ENCODE results near the gene LDOC1. TPM values are rescaled to one million over a fixed set of nuclear protein-coding genes. Genes with fewer than 3 reads are reported as not detected.

The LDOC1 gene
- total and polyA plus RNA-seq, 2 of the 4 experiments (the other 2 are of a cell fraction) = 5.4 to 52.1 TPM

- Histone ChIP-seq H3K18ac (ENCODE audit: low read depth, low read length) (no peak overlapping the region), H4K8ac (ENCODE audit: low read depth in 2 of 2, low read length in 2 of 2) (no peak overlapping the region), H3K4me1 (ENCODE audit: control insufficient read depth, insufficient read depth, low read length) (no peaks in the 10 kb centered on the region), H2BK15ac (ENCODE audit: low read depth, low read length) (no peak overlapping the region), H3K79me1 (ENCODE audit: low read depth in 1 of 2, low read length in 2 of 2) (no peaks in the 10 kb centered on the region), H2AK9ac (replicated peaks; ENCODE audit: low read depth, low read length, poor library complexity) (no peak overlapping the region), H3K4me2 (ENCODE audit: low read depth, low read length) (no peak overlapping the region), H2BK120ac (ENCODE audit: low read depth, low read length) (no peak overlapping the region), H3K27ac (ENCODE audit: insufficient read depth, low read length) (no peak overlapping the region), H2AK5ac (ENCODE audit: low read depth, low read length) (no peak overlapping the region), H3K9me1 (ENCODE audit: insufficient read depth, low read length) (no peaks in the 10 kb centered on the region), H3K4ac (ENCODE audit: low read depth, low read length) (no peak overlapping the region), H3K4me3 (ENCODE audit: insufficient read depth, low read depth, low read length) (no peak overlapping the region), H3K9ac (ENCODE audit: low read depth, low read length) (no peak overlapping the region), H3K36me3 (ENCODE audit: control insufficient read depth, insufficient read depth, low read length) (no peaks in the 10 kb centered on the region), H2AFZ (replicated peaks; ENCODE audit: low read length, poor library complexity) (no peak overlapping the region), H4K20me1 (ENCODE audit: insufficient read depth, low read length) (no peaks in the 10 kb centered on the region), H3K56ac (ENCODE audit: extremely low read depth, insufficient read depth, low read length) (no peak overlapping the region), H3K23ac (ENCODE audit: low read depth, low read length) (no peak overlapping the region), H3K14ac (replicated peaks; ENCODE audit: low read depth, low read length) (no peak overlapping the region), H2BK20ac (ENCODE audit: low read depth, low read length) (no peak overlapping the region), H3K9me3 (ENCODE audit: control insufficient read depth, insufficient read depth, low read length) (no peaks in the 10 kb centered on the region), H4K5ac (ENCODE audit: low read depth, low read length) (no peak overlapping the region), H2BK5ac (ENCODE audit: low read depth, low read length, poor library complexity, severe bottlenecking) (no peak overlapping the region), H3K27me3 (ENCODE audit: control insufficient read depth, insufficient read depth, low read length) (no peaks in the 10 kb centered on the region), H4K91ac (ENCODE audit: insufficient read depth, low read depth, low read length) (no peak overlapping the region)
- CTCF ChIA-PET = no interaction called here
- no peak for DNase-seq
- dilution Hi-C loops (cut with HindIII; ENCODE audit: low sequenced_read_pairs, unreplicated experiment) (no loop called here), in situ Hi-C loops (cut with MboI; ENCODE audit: low sequenced_read_pairs) (loop anchor here (25.0 kb wide), 1 partner anchor 181 kb away; no protein-coding TSS in a partner anchor), intact Hi-C loops (cut with micrococcal nuclease) (no loop called here)
- ATAC-seq (ENCODE audit: low read depth) = no peak
- BruUV-seq (replicated peaks) = no TSS peak
- WGBS, 2 experiments (ENCODE audit: extremely low coverage in 2 of 2, insufficient read length in 1 of 2) = no CpG with 5 or more reads among the region's 3 CpGs
- POLR2A ChIA-PET (ENCODE audit: unreplicated experiment) = no interaction called here
- TF ChIP-seq POLR2A (IDR thresholded peaks at IDR 0.05; ENCODE audit: low read depth, low read length) (no peak), ELK1 (IDR thresholded peaks at IDR 0.05; ENCODE audit: borderline replicate concordance, low read depth, low read length) (no peak), MXI1 (IDR thresholded peaks at IDR 0.05; ENCODE audit: borderline replicate concordance, low read depth, low read length) (no peak), MAFK (IDR thresholded peaks at IDR 0.05; ENCODE audit: low read depth, low read length) (no peak), CEBPB (IDR thresholded peaks at IDR 0.05; ENCODE audit: low read depth, low read length) (no peak), MAZ (IDR thresholded peaks at IDR 0.05; ENCODE audit: borderline replicate concordance, low read depth, low read length) (no peak), NFE2L2 (IDR thresholded peaks at IDR 0.05; ENCODE audit: low read depth, low read length) (no peak), CHD1 (IDR thresholded peaks at IDR 0.05; ENCODE audit: low read depth, low read length) (no peak), FOS (IDR thresholded peaks at IDR 0.05; ENCODE audit: low read depth, low read length) (no peak), RAD21 (IDR thresholded peaks at IDR 0.05; ENCODE audit: low read length) (no peak), RCOR1 (IDR thresholded peaks at IDR 0.05; ENCODE audit: insufficient replicate concordance, low read length) (no peak), RFX5 (IDR thresholded peaks at IDR 0.05; ENCODE audit: low read depth, low read length) (no peak), SMC3 (IDR thresholded peaks at IDR 0.05; ENCODE audit: low read depth, low read length) (no peak), BHLHE40 (IDR thresholded peaks at IDR 0.05; ENCODE audit: low read depth, low read length) (no peak)
- TF ChIP-seq, protein P1, sequence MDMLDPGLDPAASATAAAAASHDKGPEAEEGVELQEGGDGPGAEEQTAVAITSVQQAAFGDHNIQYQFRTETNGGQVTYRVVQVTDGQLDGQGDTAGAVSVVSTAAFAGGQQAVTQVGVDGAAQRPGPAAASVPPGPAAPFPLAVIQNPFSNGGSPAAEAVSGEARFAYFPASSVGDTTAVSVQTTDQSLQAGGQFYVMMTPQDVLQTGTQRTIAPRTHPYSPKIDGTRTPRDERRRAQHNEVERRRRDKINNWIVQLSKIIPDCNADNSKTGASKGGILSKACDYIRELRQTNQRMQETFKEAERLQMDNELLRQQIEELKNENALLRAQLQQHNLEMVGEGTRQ (IDR thresholded peaks at IDR 0.05; ENCODE audit: low read depth, low read length) = no peak
- TF ChIP-seq, protein P2, sequence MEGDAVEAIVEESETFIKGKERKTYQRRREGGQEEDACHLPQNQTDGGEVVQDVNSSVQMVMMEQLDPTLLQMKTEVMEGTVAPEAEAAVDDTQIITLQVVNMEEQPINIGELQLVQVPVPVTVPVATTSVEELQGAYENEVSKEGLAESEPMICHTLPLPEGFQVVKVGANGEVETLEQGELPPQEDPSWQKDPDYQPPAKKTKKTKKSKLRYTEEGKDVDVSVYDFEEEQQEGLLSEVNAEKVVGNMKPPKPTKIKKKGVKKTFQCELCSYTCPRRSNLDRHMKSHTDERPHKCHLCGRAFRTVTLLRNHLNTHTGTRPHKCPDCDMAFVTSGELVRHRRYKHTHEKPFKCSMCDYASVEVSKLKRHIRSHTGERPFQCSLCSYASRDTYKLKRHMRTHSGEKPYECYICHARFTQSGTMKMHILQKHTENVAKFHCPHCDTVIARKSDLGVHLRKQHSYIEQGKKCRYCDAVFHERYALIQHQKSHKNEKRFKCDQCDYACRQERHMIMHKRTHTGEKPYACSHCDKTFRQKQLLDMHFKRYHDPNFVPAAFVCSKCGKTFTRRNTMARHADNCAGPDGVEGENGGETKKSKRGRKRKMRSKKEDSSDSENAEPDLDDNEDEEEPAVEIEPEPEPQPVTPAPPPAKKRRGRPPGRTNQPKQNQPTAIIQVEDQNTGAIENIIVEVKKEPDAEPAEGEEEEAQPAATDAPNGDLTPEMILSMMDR (conservative IDR thresholded peaks at IDR 0.05; ENCODE audit: low read depth, low read length) = no peak
These were observed 34.0 kb downstream of the LDOC1 start for GRCh38 chrX:141142946-141143345.

All from IMR-90 (cell line).